Astrocyte (in vitro differentiated cells and primary cell): ENCODE results near the gene FAM168A. TPM values are rescaled to one million over a fixed set of nuclear protein-coding genes. Genes with fewer than 3 reads are reported as not detected.

Experiments
- DNase-seq: peaks from one replicate; pipeline ENCODE4 v3.0.0-alpha.2; 2010; ENCODE audit warnings: low read depth
- FAIRE-seq: peaks from 2 replicates; lab custom pipeline; 2011; peaks lifted over from hg19 to GRCh38; lab: Jason Lieb, UNC
- H2AFZ ChIP-seq: 2 replicates; pipeline ENCODE4 v1.6.0; 2012; ENCODE audit warnings: low read depth, low read length, inconsistent platforms
- H3K27ac ChIP-seq: 2 replicates; pipeline ENCODE4 v1.5.1; 2011; ENCODE audit warnings: low read depth, low read length, inconsistent platforms
- H3K27me3 ChIP-seq: 2 replicates; pipeline ENCODE4 v1.6.0; 2011; ENCODE audit warnings: low read length, inconsistent platforms; ENCODE audit not compliant: insufficient read depth
- H3K36me3 ChIP-seq: 2 replicates; pipeline ENCODE4 v1.5.1; 2011; ENCODE audit warnings: low read length, inconsistent platforms; ENCODE audit not compliant: insufficient read depth
- H3K4me1 ChIP-seq: 2 replicates; pipeline ENCODE4 v1.5.1; 2011; ENCODE audit warnings: low read length, inconsistent platforms; ENCODE audit not compliant: insufficient read depth
- H3K4me2 ChIP-seq: 2 replicates; pipeline ENCODE4 v1.6.0; 2012; ENCODE audit warnings: low read length, inconsistent platforms
- H3K4me3 ChIP-seq: 2 replicates; pipeline ENCODE4 v1.5.1; 2011; ENCODE audit warnings: low read depth, mild to moderate bottlenecking, low read length, inconsistent platforms; ENCODE audit not compliant: insufficient read depth
- H3K79me2 ChIP-seq: 2 replicates; pipeline ENCODE4 v1.6.0; 2012; ENCODE audit warnings: mild to moderate bottlenecking, low read length, inconsistent platforms; ENCODE audit not compliant: insufficient read depth
- H3K9ac ChIP-seq: 2 replicates; pipeline ENCODE4 v1.6.0; 2012; ENCODE audit warnings: mild to moderate bottlenecking, low read length, inconsistent platforms
- H3K9me3 ChIP-seq: 2 replicates; pipeline ENCODE4 v1.5.1; 2012; ENCODE audit warnings: low read depth, mild to moderate bottlenecking, low read length, inconsistent platforms; ENCODE audit not compliant: insufficient read depth
- H4K20me1 ChIP-seq: 2 replicates; pipeline ENCODE4 v1.6.0; 2012; ENCODE audit warnings: low read length, inconsistent platforms; ENCODE audit not compliant: insufficient read depth
- H3K27ac Mint-ChIP-seq: one replicate; pipeline ENCODE4 v1.8.0; 2021; ENCODE audit warnings: mild to moderate bottlenecking, mixed read lengths; ENCODE audit not compliant: unreplicated experiment
- H3K27me3 Mint-ChIP-seq: one replicate; pipeline ENCODE4 v1.8.0; 2021; ENCODE audit warnings: low read depth, mixed read lengths; ENCODE audit not compliant: unreplicated experiment
- H3K36me3 Mint-ChIP-seq: one replicate; pipeline ENCODE4 v1.8.0; 2021; ENCODE audit warnings: low read depth, mixed read lengths; ENCODE audit not compliant: unreplicated experiment
- H3K4me1 Mint-ChIP-seq: one replicate; pipeline ENCODE4 v1.8.0; 2021; ENCODE audit warnings: low read depth, mixed read lengths; ENCODE audit not compliant: unreplicated experiment
- H3K4me3 Mint-ChIP-seq: one replicate; pipeline ENCODE4 v1.8.0; 2021; ENCODE audit warnings: mild to moderate bottlenecking, moderate library complexity, mixed read lengths; ENCODE audit not compliant: unreplicated experiment
- H3K9me3 Mint-ChIP-seq: one replicate; pipeline ENCODE4 v1.8.0; 2021; ENCODE audit warnings: mild to moderate bottlenecking, mixed read lengths; ENCODE audit not compliant: unreplicated experiment
- CTCF ChIP-seq: IDR thresholded peaks from 2 replicates; pipeline ENCODE4 v1.5.1; 2011; ENCODE audit warnings: low read depth, mild to moderate bottlenecking, inconsistent platforms, low read length, moderate library complexity; ENCODE audit not compliant: insufficient read depth
- EZH2 ChIP-seq: IDR thresholded peaks from 2 replicates; pipeline ENCODE4 v1.6.1; 2012; ENCODE audit warnings: mild to moderate bottlenecking, low read length, inconsistent platforms; ENCODE audit not compliant: insufficient read depth
- total RNA-seq: library from RNA; stranded (reverse); gene quantifications from 2 replicates; pipeline ENCODE4 v1.2.1, GENCODE V29; 2021

The FAM168A gene
- total RNA-seq, 1 donor from 2014 or later: 44.8 TPM

- H3K4me3 Mint-ChIP-seq: peak overlapping the region; percentile 85
- Histone ChIP-seq H3K79me2 (peaks cover 55% of the 10 kb centered on the region), H3K36me3 (no peaks in the 10 kb centered on the region), H3K4me2 (peak overlapping the region; percentile 98), H3K4me3 (peak overlapping the region; percentile 86), H3K27ac (peak overlapping the region; percentile 85), H3K4me1 (peaks cover 8% of the 10 kb centered on the region), H3K9ac (peak overlapping the region; percentile 95), H4K20me1 (peaks cover 45% of the 10 kb centered on the region), H2AFZ (peak overlapping the region; percentile 55), H3K27me3 (no peaks in the 10 kb centered on the region), H3K9me3 (no peaks in the 10 kb centered on the region)
- H3K27me3 Mint-ChIP-seq: no peaks in the 10 kb centered on the region
- DNase-seq (peak; percentile 74), FAIRE-seq (no peak)
- peak overlapping the region; percentile 72 for H3K27ac Mint-ChIP-seq
- H3K4me1 Mint-ChIP-seq: peaks cover 3% of the 10 kb centered on the region
- TF ChIP-seq EZH2 (no peak), CTCF (no peak)
- no peaks in the 10 kb centered on the region for H3K9me3 Mint-ChIP-seq
- no peaks in the 10 kb centered on the region for H3K36me3 Mint-ChIP-seq
Measured at GRCh38 chr11:73376803-73377629, 220.9 kb downstream of the FAM168A start.

GRCh38 chr11:73376160-73376802, 221.6 kb downstream of the FAM168A start, which contains the start of gene RELT:
RELT (plus strand) TSS chr11:73376399; CDS start chr11:73389137, 12,738 bp downstream.
- FAIRE-seq: no peak
- Histone ChIP-seq H3K9me3 (no peaks in the 10 kb centered on the region), H3K79me2 (peaks cover 48% of the 10 kb centered on the region), H3K9ac (peak within 1 kb of the TSS; percentile 95), H3K27ac (peak within 1 kb of the TSS; percentile 85), H3K4me3 (peak within 1 kb of the TSS; percentile 86), H2AFZ (peak within 1 kb of the TSS; percentile 55), H3K4me2 (peak within 1 kb of the TSS; percentile 98), H3K4me1 (peaks cover 8% of the 10 kb centered on the region), H3K27me3 (no peaks in the 10 kb centered on the region), H3K36me3 (no peaks in the 10 kb centered on the region), H4K20me1 (peaks cover 38% of the 10 kb centered on the region)
- DNase-seq: peak; percentile 73
- Mint-ChIP-seq H3K4me3 (peak within 1 kb of the TSS; percentile 85), H3K36me3 (no peaks in the 10 kb centered on the region), H3K27me3 (no peaks in the 10 kb centered on the region), H3K27ac (peak within 1 kb of the TSS; percentile 72), H3K4me1 (peaks cover 3% of the 10 kb centered on the region), H3K9me3 (no peaks in the 10 kb centered on the region)
- TF ChIP-seq CTCF (peak; percentile 49), EZH2 (no peak)
